Amygdala (tissue), 56 donors: ENCODE results near the gene DVL2.

Experiments
- DNase-seq, 56 donors: peaks; one replicate each; lab custom pipeline; 2025; lab: John Stamatoyannopoulos, UW

DVL2 gene

DNA sequence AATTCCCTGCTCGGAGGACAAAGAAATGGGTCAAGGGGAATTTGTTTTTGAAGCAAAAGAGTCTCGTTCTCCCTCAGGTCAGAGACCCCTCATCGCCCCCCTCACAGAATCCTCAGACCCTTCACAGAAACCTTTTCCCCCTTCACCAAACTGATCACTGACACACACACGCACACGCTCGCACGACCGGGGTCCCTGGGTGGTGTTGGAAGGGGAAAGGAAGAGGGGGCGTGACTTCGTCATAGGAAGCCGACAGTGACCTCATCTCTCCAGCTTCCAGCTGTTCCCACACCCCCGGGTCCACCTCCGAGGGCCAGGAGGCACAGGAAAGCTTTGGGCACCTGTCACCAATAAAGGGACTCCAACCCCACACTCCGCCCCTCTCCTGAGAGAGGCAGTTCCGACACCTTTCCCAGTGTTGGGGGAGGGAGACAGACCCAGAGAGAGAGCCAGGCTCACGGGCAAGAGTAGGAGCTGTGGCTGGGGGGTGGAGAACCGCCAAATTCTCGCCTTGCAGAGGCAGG lies 56.3 kb downstream of the DVL2 start:
- no peak for DNase-seq

- DNase-seq, result peak in 45 of 56 donors; percentile 13 to 71 (median 42)
Observed at GRCh38 chr17:7177191-7177953, 56.9 kb downstream of the DVL2 start.

DNA sequence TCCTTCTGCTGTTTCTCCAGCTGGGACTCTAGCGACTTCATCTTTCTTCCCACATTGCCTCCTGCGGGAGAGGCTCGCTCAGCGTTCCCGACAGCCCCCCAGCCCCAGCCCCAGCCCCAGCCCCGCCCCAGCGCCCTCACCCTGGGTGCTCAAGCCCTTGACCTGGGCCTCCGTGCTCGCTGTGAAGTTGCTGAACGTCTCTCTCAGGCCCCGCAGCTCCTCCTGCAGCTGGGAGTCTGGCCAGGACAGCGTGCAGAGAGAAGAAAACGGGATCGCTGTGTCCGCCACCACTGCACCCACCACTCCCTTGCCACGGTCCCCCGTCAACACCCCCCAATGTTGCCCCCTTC lies 57.5 kb downstream of the DVL2 start:
- DNase-seq, result peak in 1 of 56 donors; percentile 14

GRCh38 chr17:7176107-7176840 lies 58.0 kb downstream of the DVL2 start:
- no peak for DNase-seq
